Fibroblast of villous mesenchyme (primary cell): ENCODE results near the gene KNG1. TPM values are rescaled to one million over a fixed set of nuclear protein-coding genes. Genes with fewer than 3 reads are reported as not detected.

ENCODE experiments used
- DNase-seq: peaks from one replicate; pipeline ENCODE4 v3.0.0-alpha.2; 2010; ENCODE audit warnings: low read depth
- H3K4me3 ChIP-seq: 2 replicates; pipeline ENCODE4 v1.5.1; 2011; ENCODE audit warnings: low read depth, mild to moderate bottlenecking, low read length
- total RNA-seq: library from RNA; depleted of rRNA; stranded (reverse); fragments of >200 nt; gene quantifications from 2 replicates; pipeline ENCODE4 v1.2.3, GENCODE V29; 2012
- TF ChIP-seq, protein P1 (sequence below): IDR thresholded peaks from 2 replicates; pipeline ENCODE4 v1.5.1; 2012; ENCODE audit warnings: low read depth, mild to moderate bottlenecking, low read length; ENCODE audit not compliant: insufficient read depth

KNG1 gene
- total RNA-seq, 1 donor, result not detected

DNA sequence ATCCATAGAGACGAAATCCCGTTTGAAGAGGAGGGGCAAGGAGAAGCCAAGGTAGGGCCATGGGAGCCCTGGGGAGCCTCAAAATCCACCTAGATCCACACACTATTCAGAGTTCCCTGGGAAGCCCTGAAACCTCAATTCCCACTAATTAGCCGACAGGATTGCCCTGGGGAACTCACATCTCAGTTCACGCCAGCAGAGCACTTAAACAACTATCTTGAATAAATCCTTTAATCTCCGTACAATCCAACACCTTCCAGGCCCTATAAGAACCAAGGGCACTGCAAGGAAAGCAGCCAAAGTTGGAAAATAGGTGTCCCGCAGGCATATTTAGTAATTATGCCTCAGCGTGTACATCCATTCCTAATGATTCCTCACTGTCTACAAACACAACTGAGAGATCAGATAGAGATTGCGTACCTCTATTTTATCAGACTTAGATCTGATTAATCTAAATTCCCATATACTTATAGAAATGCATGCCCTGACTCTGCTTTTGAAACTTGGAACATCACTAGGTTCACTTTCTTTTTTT, 40.6 kb downstream of the KNG1 start:
- TF ChIP-seq, protein P1, sequence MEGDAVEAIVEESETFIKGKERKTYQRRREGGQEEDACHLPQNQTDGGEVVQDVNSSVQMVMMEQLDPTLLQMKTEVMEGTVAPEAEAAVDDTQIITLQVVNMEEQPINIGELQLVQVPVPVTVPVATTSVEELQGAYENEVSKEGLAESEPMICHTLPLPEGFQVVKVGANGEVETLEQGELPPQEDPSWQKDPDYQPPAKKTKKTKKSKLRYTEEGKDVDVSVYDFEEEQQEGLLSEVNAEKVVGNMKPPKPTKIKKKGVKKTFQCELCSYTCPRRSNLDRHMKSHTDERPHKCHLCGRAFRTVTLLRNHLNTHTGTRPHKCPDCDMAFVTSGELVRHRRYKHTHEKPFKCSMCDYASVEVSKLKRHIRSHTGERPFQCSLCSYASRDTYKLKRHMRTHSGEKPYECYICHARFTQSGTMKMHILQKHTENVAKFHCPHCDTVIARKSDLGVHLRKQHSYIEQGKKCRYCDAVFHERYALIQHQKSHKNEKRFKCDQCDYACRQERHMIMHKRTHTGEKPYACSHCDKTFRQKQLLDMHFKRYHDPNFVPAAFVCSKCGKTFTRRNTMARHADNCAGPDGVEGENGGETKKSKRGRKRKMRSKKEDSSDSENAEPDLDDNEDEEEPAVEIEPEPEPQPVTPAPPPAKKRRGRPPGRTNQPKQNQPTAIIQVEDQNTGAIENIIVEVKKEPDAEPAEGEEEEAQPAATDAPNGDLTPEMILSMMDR, result no peak
- no peak for DNase-seq
- no peak overlapping the region for H3K4me3 ChIP-seq

DNA sequence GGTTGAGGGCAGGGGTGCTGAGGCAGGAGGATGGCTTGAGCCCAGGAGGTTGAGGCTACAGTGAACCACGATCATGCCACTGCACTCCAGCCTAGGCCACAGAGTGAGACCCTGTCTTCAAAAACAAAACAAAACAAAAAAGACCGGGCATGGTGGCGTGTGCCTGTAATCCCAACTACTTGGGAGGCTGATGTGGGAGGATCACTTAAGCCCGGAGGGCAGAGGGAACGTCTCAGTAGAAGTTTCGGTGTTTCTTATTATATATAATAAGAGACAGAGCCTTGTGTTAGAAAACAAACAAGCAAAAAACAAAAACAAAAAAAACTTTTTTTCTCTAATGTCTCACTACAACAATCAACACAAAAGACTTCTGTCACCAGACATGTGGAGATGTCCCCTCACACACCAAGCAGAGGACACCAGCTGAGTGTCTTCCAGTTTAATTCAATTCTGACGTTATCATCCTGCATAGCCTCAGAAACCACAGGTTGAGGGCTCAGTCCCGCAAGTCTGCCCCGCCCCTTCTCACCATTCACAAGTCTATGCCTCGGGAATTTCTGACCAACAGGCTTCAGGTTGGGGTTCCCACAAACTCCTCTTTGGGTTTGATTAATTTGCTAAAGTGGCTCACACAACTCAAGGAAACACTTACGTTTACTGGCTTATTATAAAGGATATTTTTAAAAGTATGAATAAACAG, 42.2 kb downstream of the KNG1 start:
- no peak for DNase-seq
- TF ChIP-seq, protein P1, result no peak
- H3K4me3 ChIP-seq, result no peak overlapping the region

DNA sequence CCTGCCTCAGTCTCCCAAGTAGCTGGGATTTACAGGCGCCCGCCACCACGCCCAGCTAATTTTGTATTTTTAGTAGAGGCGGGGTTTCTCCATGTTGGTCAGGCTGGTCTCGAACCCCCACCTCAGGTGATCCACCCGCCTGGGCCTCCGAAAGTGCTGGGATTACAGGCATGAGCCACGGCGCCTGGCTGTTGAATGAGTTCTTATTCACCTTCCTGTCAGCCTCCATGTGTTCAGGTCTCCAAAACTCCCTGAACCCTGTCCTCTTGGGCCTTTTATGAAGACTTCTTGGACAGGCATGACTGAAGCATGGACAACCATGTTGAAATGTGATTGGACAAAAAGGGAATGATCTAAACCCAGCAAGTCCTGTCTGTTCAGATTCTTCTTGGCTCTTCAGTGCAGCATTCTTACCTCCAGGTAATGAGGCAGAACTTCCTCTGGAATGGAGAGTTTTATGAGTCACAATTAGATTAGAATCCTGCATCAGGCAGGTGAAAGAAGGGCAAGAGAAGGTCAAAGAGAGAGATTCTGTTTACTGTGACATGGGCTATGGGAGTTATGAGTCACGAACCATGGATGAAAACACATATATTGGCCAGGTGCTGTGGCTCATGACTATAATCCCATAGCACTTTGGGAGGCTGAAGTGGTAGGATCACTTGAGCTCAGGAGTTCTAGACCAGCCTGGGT, 43.1 kb downstream of the KNG1 start:
- H3K4me3 ChIP-seq, result no peak overlapping the region
- TF ChIP-seq, protein P1, result no peak
- DNase-seq, result no peak

DNA sequence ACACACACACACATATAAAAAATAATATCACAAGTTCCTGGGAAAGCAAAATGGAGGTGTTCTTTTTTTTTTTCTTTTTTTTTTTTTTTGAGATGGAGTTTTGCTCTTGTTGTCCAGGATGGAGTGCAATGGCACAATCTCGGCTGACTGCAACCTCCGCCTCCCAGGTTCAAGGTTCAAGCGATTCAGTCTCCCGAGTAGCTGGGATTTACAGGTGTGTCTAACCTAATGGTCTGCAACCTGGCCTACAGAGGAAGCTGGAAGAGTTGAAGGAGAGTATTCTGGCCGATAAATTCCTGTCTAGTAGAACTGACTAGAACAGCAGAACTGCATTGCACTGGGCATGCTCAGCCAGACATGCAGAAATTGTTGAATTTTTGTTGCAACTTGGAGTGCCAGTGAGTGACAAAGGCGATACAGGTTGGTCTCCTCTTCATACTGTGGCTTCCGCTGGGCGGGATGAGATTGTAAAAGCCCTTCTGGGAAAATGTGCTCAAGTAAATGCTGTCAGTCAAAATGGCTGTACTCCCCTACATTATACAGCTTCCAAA, 43.8 kb downstream of the KNG1 start:
- no peak for DNase-seq
- no peak overlapping the region for H3K4me3 ChIP-seq
- TF ChIP-seq, protein P1, result no peak

DNA sequence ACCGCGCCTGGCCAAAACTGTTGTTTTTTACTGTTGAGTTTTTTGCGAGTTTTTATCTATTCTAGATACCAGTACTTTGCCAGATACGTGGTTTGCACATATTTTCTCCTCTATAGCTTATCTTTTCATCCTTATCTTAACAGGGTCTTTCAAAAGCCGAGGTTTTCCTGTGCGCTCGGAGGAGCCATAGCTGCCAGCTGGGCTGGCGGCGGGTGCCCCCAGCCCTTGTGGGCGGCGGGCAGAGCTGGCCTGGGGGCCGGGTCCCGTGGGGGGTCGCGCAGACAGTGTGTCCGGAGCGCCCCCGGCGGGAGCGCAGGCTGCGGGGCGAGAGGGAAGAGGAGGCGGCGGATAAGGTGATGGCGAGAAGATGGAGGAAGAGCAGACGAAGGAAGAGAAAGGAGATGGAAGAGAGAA, 55.1 kb downstream of the KNG1 start:
- H3K4me3 ChIP-seq, result peak overlapping the region; percentile 42
- DNase-seq, result peak; percentile 65
- TF ChIP-seq, protein P1, result no peak

DNA sequence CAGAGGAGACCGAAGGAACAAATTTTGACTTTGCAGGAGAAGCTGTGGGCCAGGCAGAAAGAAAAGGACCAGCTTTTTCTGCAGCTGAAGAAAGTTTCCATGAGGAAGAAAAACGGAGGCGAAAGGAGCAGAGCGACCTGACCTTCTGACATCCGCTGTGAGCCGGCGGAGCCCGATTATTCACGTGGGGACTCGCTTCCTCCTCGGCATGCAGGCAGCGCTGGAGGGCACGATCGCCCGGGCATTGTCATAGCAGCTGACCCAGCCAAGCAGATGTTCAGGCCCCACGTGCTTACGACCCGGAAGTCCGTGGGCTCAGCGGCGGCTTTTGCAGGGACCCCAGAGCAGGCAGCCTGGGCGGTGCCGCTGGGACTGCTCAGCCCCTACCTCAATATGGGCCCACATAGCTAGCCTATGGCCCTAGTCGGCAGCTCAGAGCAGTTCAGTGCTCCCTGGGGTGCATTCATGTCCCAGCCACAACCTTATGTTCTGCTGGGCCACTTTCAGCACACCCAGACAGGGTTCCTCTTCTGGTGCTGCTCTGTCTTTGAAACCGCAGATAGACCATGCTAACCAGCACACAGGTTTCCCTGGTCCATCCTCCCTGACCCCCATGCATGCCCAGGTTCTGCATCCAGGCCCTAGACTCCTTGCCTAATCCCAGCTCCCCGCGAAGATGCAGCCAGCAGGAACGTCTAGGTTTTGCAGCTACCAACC, 55.7 kb downstream of the KNG1 start:
- peak; percentile 37 for DNase-seq
- TF ChIP-seq, protein P1, result no peak
- peak overlapping the region; percentile 42 for H3K4me3 ChIP-seq
